Natural killer cell (primary cell): ENCODE data around the gene PPIF. TPM values are rescaled to one million over a fixed set of nuclear protein-coding genes. Genes with fewer than 3 reads are reported as not detected.

Source experiments
- ATAC-seq, 3 donors: fragments of 150-1000 bp in 2 of 3; fragments of 200-7000 bp in 1 of 3; cut with Tn5 transposase; 1 replicate in 1 of 3; 2 replicates in 2 of 3; pipeline ENCODE4 v1.10.0; 2021; ENCODE audit warnings: mild to moderate bottlenecking in 2 of 3, moderate library complexity in 2 of 3
- DNase-seq, 2 donors: peaks; one replicate each; pipeline versions ENCODE4 v3.0.0 to v3.0.0-alpha.2; 2013 to 2021; ENCODE audit warnings: mixed read lengths in 1 of 2
- H3K27ac ChIP-seq: one replicate; pipeline ENCODE4 v1.5.1; 2013; ENCODE audit warnings: mild to moderate bottlenecking, low read length
- H3K27me3 ChIP-seq: one replicate; pipeline ENCODE4 v1.6.1; 2013; ENCODE audit warnings: low read length; ENCODE audit not compliant: control insufficient read depth, insufficient read depth
- H3K36me3 ChIP-seq: one replicate; pipeline ENCODE4 v1.6.1; 2013; ENCODE audit warnings: low read length; ENCODE audit not compliant: control insufficient read depth, insufficient read depth
- H3K4me1 ChIP-seq: one replicate; pipeline ENCODE4 v1.6.1; 2013; ENCODE audit warnings: low read length; ENCODE audit not compliant: control insufficient read depth, insufficient read depth
- H3K4me3 ChIP-seq: one replicate; pipeline ENCODE4 v1.5.1; 2013; ENCODE audit warnings: low read length
- H3K9me3 ChIP-seq: one replicate; pipeline ENCODE4 v1.6.1; 2013; ENCODE audit warnings: low read length; ENCODE audit not compliant: control insufficient read depth, insufficient read depth
- H3K27ac Mint-ChIP-seq, 2 donors: one replicate each; pipeline ENCODE4 v1.8.0; 2022; ENCODE audit warnings: mild to moderate bottlenecking in 2 of 2, mixed read lengths in 2 of 2, moderate library complexity in 1 of 2
- H3K27me3 Mint-ChIP-seq, 2 donors: one replicate each; pipeline ENCODE4 v1.8.0; 2022; ENCODE audit warnings: low read depth in 2 of 2, mixed read lengths in 2 of 2
- H3K36me3 Mint-ChIP-seq: one replicate; pipeline ENCODE4 v1.8.0; 2022; ENCODE audit warnings: mixed read lengths
- H3K4me1 Mint-ChIP-seq, 2 donors: one replicate each; pipeline ENCODE4 v1.8.0; 2022; ENCODE audit warnings: mixed read lengths in 2 of 2
- H3K4me3 Mint-ChIP-seq: one replicate; pipeline ENCODE4 v1.8.0; 2022; ENCODE audit warnings: mild to moderate bottlenecking, moderate library complexity, mixed read lengths
- H3K9me3 Mint-ChIP-seq, 2 donors: one replicate each; pipeline ENCODE4 v1.8.0; 2022; ENCODE audit warnings: mixed read lengths in 2 of 2
- CTCF ChIP-seq: fragments of 200-600 bp; IDR thresholded peaks from one replicate; pipeline ENCODE4 v1.8.0; 2022; ENCODE audit warnings: antibody characterized with exemption
- WGBS: methylation state at CpG from one replicate; pipeline ENCODE4 v1.1.7; 2013; ENCODE audit warnings: missing lambda C conversion rate; ENCODE audit not compliant: insufficient coverage; 5-methylcytosine and 5-hydroxymethylcytosine counted together
- intact Hi-C: fragments of 100-400 bp; cut with micrococcal nuclease; formaldehyde crosslinking; loops from one replicate; pipeline ENCODE4 v1.14.2; 2022
- total RNA-seq, 4 donors: library from RNA; stranded (reverse); fragments of 120-200 nt in 1 of 4; gene quantifications; one replicate each; pipeline versions ENCODE4 v1.2.3 to v1.2.4, GENCODE V29; 2013 to 2022

Gene PPIF
- total RNA-seq, 3 donors from 2014 or later (not counting 1 experiment from before 2014, with no cell fraction given): 59.5 to 99.1 (median 66.3) TPM

- peaks cover 0 to 15% of the 10 kb centered on the region in 2 donors for H3K4me1 Mint-ChIP-seq
- intact Hi-C loops: no loop called here
- no peaks in the 10 kb centered on the region for H3K36me3 Mint-ChIP-seq
- no peak overlapping the region for H3K27ac ChIP-seq
- no peaks in the 10 kb centered on the region for H3K36me3 ChIP-seq
- DNase-seq: no peak
- 97% methylated on average over 4 of the region's 4 CpGs for WGBS
- no peak for ATAC-seq
- no peak overlapping the region for H3K4me3 ChIP-seq
- no peaks in the 10 kb centered on the region for H3K9me3 Mint-ChIP-seq
- peaks cover 6% of the 10 kb centered on the region for H3K4me1 ChIP-seq
- no peak overlapping the region for H3K4me3 Mint-ChIP-seq
- H3K27me3 ChIP-seq: no peaks in the 10 kb centered on the region
- no peak overlapping the region for H3K27ac Mint-ChIP-seq
- H3K27me3 Mint-ChIP-seq: no peaks in the 10 kb centered on the region
- no peak for TF ChIP-seq CTCF
- H3K9me3 ChIP-seq: no peaks in the 10 kb centered on the region
Measured at GRCh38 chr10:79398642-79399041, 51.4 kb downstream of the PPIF start.

GRCh38 chr10:79399223-79399831 is 52.1 kb downstream of the PPIF start:
- Histone ChIP-seq H3K4me1 (peaks cover 10% of the 10 kb centered on the region), H3K27me3 (no peaks in the 10 kb centered on the region), H3K9me3 (no peaks in the 10 kb centered on the region), H3K4me3 (no peak overlapping the region), H3K27ac (no peak overlapping the region), H3K36me3 (no peaks in the 10 kb centered on the region)
- H3K9me3 Mint-ChIP-seq: no peaks in the 10 kb centered on the region
- intact Hi-C loops: no loop called here
- no peak overlapping the region for H3K4me3 Mint-ChIP-seq
- no peaks in the 10 kb centered on the region for H3K36me3 Mint-ChIP-seq
- peak overlapping the region in 1 of 2 donors; percentile 58 for H3K27ac Mint-ChIP-seq
- ATAC-seq (peak in 1 of 3 donors; percentile 34), DNase-seq (no peak)
- peaks cover 0 to 19% of the 10 kb centered on the region in 2 donors for H3K4me1 Mint-ChIP-seq
- TF ChIP-seq CTCF: no peak
- no peaks in the 10 kb centered on the region for H3K27me3 Mint-ChIP-seq
- 55% methylated on average over 13 of the region's 15 CpGs for WGBS

GRCh38 chr10:79400146-79401004 is 53.1 kb downstream of the PPIF start:
- Histone ChIP-seq H3K27me3 (no peaks in the 10 kb centered on the region), H3K36me3 (no peaks in the 10 kb centered on the region), H3K27ac (no peak overlapping the region), H3K4me3 (no peak overlapping the region), H3K9me3 (no peaks in the 10 kb centered on the region), H3K4me1 (peaks cover 10% of the 10 kb centered on the region)
- WGBS: 92% methylated on average over 11 of the region's 11 CpGs
- Mint-ChIP-seq H3K27me3 (no peaks in the 10 kb centered on the region), H3K27ac (no peak overlapping the region), H3K4me3 (no peak overlapping the region), H3K4me1 (peaks cover 0 to 19% of the 10 kb centered on the region in 2 donors), H3K36me3 (no peaks in the 10 kb centered on the region), H3K9me3 (no peaks in the 10 kb centered on the region)
- DNase-seq (peak; percentile 35 to 58), ATAC-seq (peak; percentile 59 to 84 (median 65))
- intact Hi-C loops: no loop called here
- TF ChIP-seq CTCF: peak; percentile 59
